K562 (cell line): ENCODE measurements around the gene PTH1R. TPM values are rescaled to one million over a fixed set of nuclear protein-coding genes. Genes with fewer than 3 reads are reported as not detected.

ENCODE experiments used
- ATF7 ChIP-seq: fragments of 450-650 bp; IDR thresholded peaks from 2 replicates; pipeline ENCODE4 v1.7.1; 2014; ENCODE audit warnings: mild to moderate bottlenecking, moderate library complexity
- DEAF1 ChIP-seq: fragments of 450-650 bp; formaldehyde crosslinking; IDR thresholded peaks from 2 replicates; pipeline ENCODE4 v1.4.0; 2020; ENCODE audit warnings: mild to moderate bottlenecking, moderate library complexity
- HDGF ChIP-seq: fragments of 450-650 bp; IDR thresholded peaks from 2 replicates; pipeline ENCODE4 v1.6.1; 2016
- NONO ChIP-seq, 2 experiments: fragments of 200-400 bp in 1 of 2; fragments of 450-650 bp in 1 of 2; formaldehyde crosslinking in 1 of 2; IDR thresholded peaks; 2 replicates each; pipeline ENCODE4 v1.6.1; 2017; ENCODE audit warnings: low read depth in 2 of 2, mild to moderate bottlenecking in 2 of 2, moderate library complexity in 2 of 2, low read length in 1 of 2
- POLR2AphosphoS2 ChIP-seq: IDR thresholded peaks from 2 replicates; pipeline ENCODE4 v1.6.1; 2012; ENCODE audit warnings: low read length, improper control_type of control experiment
- RBFOX2 ChIP-seq: fragments of 200-400 bp; formaldehyde crosslinking; IDR thresholded peaks from 2 replicates; pipeline ENCODE4 v1.6.1; 2017; ENCODE audit warnings: low read depth, mild to moderate bottlenecking, low read length, moderate library complexity
- TBP ChIP-seq: optimal IDR thresholded peaks from 2 replicates; pipeline ENCODE3; 2011; ENCODE audit warnings: low read depth, low read length, improper control_type of control experiment
- TCF3 ChIP-seq: sonication (generic); formaldehyde crosslinking; IDR thresholded peaks from 2 replicates; pipeline ENCODE4 v1.4.0; 2020; ENCODE audit warnings: mild to moderate bottlenecking, missing genetic modification reagents
- ZNF583 ChIP-seq: fragments of 250-450 bp; sonication (Bioruptor Pico); IDR thresholded peaks from 2 replicates; pipeline ENCODE4 v1.4.0; 2020
- polyA plus RNA-seq, 8 experiments: library from polyadenylated mRNA; depleted of rRNA in 4 of 8; stranded (reverse) in 5 of 8; unstranded in 3 of 8; fragments of >200 nt; fragmentation: Nextera tagmentation in 2 of 8; fragmentation: Illumina TruSeq in 1 of 8; extraction: Ambion mirVana in 2 of 8; extraction: Trizol in 1 of 8; gene quantifications; 2 replicates each; pipeline versions ENCODE4 v1.2.1 to v1.2.3, GENCODE V29; 2011 to 2014; ENCODE audit warnings: inconsistent platforms in 1 of 8, missing spikeins in 1 of 8
- total RNA-seq, 7 experiments: library from RNA; depleted of rRNA in 6 of 7; stranded (reverse); fragments of >200 nt in 6 of 7; fragmentation: Illumina TruSeq in 2 of 7; extraction: Trizol in 2 of 7; gene quantifications; 2 replicates each; pipeline versions ENCODE4 v1.2.1 to v1.2.3, GENCODE V29; 2011 to 2021; ENCODE audit warnings: low replicate concordance in 1 of 7
- TF ChIP-seq, protein P1 (sequence below): fragments of 450-650 bp; IDR thresholded peaks from 2 replicates; pipeline ENCODE4 v1.6.1; 2016; ENCODE audit warnings: low read depth
- TF ChIP-seq, protein P2 (sequence below): sonication (generic); formaldehyde crosslinking; IDR thresholded peaks from 2 replicates; pipeline ENCODE4 v1.8.0; 2022; ENCODE audit warnings: missing genetic modification reagents, mild to moderate bottlenecking, moderate library complexity, borderline replicate concordance
- TF ChIP-seq, protein P3 (sequence below), 2 experiments: fragments of 450-650 bp; conservative IDR thresholded peaks; 2 replicates each; pipeline ENCODE4 v1.6.1; 2017; ENCODE audit warnings: mild to moderate bottlenecking in 2 of 2, moderate library complexity in 2 of 2
- TF ChIP-seq, protein P4 (sequence below): sonication (generic); formaldehyde crosslinking; IDR thresholded peaks from 2 replicates; pipeline ENCODE4 v1.8.0; 2022; ENCODE audit warnings: missing genetic modification reagents, mild to moderate bottlenecking, borderline replicate concordance

Gene PTH1R
- total and polyA plus RNA-seq, 9 of the 15 experiments (the other 6 are each of a cell fraction or from before 2014, with no cell fraction given) = not detected

DNA sequence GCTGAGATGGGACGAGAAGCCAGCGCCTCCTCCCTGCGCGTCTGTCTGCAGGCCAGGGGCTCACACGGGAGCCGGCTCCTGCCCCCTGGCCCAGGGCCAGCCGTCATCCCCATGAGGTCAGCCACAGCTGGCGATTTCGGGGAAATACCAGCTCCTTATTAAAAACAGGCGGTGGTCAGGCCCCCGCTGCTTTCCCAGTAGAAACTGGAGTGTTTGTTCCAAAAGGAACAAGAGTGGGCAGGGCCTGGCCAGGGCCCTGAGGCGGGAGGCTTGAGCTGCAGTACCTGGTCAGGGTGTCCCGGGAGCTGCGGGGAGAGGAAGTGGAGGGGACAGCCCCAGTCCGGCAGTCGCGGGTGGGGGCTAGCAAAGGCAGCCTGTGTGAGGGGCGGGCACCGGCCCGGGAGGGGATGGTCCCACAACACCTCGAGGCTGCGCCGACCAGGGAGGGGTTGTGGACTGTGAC is 32.1 kb upstream of the PTH1R start (continued):
- TF ChIP-seq, protein P1, sequence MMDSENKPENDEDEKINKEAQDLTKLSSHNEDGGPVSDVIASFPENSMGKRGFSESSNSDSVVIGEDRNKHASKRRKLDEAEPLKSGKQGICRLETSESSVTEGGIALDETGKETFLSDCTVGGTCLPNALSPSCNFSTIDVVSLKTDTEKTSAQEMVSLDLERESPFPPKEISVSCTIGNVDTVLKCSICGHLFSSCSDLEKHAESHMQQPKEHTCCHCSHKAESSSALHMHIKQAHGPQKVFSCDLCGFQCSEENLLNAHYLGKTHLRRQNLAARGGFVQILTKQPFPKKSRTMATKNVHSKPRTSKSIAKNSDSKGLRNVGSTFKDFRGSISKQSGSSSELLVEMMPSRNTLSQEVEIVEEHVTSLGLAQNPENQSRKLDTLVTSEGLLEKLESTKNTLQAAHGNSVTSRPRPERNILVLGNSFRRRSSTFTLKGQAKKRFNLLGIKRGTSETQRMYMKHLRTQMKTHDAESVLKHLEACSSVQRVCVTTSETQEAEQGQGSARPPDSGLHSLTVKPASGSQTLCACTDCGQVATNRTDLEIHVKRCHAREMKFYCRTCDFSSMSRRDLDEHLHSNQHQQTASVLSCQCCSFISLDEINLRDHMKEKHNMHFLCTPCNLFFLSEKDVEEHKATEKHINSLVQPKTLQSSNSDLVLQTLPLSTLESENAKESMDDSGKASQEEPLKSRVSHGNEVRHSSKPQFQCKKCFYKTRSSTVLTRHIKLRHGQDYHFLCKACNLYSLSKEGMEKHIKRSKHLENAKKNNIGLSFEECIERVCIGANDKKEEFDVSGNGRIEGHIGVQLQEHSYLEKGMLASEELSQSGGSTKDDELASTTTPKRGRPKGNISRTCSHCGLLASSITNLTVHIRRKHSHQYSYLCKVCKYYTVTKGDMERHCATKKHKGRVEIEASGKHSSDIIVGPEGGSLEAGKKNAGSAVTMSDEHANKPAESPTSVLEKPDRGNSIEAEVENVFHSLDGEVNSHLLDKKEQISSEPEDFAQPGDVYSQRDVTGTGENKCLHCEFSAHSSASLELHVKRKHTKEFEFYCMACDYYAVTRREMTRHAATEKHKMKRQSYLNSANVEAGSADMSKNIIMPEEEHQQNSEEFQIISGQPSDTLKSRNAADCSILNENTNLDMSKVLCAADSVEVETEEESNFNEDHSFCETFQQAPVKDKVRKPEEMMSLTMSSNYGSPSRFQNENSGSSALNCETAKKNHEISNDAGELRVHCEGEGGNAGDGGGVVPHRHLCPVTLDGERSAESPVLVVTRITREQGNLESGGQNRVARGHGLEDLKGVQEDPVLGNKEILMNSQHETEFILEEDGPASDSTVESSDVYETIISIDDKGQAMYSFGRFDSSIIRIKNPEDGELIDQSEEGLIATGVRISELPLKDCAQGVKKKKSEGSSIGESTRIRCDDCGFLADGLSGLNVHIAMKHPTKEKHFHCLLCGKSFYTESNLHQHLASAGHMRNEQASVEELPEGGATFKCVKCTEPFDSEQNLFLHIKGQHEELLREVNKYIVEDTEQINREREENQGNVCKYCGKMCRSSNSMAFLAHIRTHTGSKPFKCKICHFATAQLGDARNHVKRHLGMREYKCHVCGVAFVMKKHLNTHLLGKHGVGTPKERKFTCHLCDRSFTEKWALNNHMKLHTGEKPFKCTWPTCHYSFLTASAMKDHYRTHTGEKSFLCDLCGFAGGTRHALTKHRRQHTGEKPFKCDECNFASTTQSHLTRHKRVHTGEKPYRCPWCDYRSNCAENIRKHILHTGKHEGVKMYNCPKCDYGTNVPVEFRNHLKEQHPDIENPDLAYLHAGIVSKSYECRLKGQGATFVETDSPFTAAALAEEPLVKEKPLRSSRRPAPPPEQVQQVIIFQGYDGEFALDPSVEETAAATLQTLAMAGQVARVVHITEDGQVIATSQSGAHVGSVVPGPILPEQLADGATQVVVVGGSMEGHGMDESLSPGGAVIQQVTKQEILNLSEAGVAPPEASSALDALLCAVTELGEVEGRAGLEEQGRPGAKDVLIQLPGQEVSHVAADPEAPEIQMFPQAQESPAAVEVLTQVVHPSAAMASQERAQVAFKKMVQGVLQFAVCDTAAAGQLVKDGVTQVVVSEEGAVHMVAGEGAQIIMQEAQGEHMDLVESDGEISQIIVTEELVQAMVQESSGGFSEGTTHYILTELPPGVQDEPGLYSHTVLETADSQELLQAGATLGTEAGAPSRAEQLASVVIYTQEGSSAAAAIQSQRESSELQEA = no peak
- TF ChIP-seq HDGF (no peak), POLR2AphosphoS2 (no peak), ZNF583 (no peak), TCF3 (CRISPR knock-in tag) (no peak), RBFOX2 (peak; percentile 44; the same call in 1 of the 2 replicates), TBP (peak; percentile 14), ATF7 (0 out of 2 replicates have a peak, but pooled peaks have one; percentile 6), DEAF1 (CRISPR knock-in tag) (no peak), NONO (IDR thresholded peaks at IDR 0.05; ENCODE audit: low read depth in 2 of 2, low read length in 1 of 2) (no peak)
- TF ChIP-seq, protein P2, sequence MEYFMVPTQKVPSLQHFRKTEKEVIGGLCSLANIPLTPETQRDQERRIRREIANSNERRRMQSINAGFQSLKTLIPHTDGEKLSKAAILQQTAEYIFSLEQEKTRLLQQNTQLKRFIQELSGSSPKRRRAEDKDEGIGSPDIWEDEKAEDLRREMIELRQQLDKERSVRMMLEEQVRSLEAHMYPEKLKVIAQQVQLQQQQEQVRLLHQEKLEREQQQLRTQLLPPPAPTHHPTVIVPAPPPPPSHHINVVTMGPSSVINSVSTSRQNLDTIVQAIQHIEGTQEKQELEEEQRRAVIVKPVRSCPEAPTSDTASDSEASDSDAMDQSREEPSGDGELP (CRISPR knock-in tag) = peak; percentile 67
- TF ChIP-seq, protein P3, sequence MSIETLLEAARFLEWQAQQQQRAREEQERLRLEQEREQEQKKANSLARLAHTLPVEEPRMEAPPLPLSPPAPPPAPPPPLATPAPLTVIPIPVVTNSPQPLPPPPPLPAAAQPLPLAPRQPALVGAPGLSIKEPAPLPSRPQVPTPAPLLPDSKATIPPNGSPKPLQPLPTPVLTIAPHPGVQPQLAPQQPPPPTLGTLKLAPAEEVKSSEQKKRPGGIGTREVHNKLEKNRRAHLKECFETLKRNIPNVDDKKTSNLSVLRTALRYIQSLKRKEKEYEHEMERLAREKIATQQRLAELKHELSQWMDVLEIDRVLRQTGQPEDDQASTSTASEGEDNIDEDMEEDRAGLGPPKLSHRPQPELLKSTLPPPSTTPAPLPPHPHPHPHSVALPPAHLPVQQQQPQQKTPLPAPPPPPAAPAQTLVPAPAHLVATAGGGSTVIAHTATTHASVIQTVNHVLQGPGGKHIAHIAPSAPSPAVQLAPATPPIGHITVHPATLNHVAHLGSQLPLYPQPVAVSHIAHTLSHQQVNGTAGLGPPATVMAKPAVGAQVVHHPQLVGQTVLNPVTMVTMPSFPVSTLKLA (conservative IDR thresholded peaks at IDR 0.05) = no peak
- TF ChIP-seq, protein P4, sequence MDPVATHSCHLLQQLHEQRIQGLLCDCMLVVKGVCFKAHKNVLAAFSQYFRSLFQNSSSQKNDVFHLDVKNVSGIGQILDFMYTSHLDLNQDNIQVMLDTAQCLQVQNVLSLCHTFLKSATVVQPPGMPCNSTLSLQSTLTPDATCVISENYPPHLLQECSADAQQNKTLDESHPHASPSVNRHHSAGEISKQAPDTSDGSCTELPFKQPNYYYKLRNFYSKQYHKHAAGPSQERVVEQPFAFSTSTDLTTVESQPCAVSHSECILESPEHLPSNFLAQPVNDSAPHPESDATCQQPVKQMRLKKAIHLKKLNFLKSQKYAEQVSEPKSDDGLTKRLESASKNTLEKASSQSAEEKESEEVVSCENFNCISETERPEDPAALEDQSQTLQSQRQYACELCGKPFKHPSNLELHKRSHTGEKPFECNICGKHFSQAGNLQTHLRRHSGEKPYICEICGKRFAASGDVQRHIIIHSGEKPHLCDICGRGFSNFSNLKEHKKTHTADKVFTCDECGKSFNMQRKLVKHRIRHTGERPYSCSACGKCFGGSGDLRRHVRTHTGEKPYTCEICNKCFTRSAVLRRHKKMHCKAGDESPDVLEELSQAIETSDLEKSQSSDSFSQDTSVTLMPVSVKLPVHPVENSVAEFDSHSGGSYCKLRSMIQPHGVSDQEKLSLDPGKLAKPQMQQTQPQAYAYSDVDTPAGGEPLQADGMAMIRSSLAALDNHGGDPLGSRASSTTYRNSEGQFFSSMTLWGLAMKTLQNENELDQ = no peak
